AG10803 (cell line): ENCODE results near the gene ENTPD6.
A peak's percentile ranks its signal among the peaks of the same experiment; 100 is the strongest.

Experiments
- DNase-seq: peaks from one replicate; pipeline ENCODE4 v3.0.0; 2010; ENCODE audit warnings: low read depth
- H3K4me3 ChIP-seq: 2 replicates; pipeline ENCODE4 v1.5.1; 2011; ENCODE audit warnings: mild to moderate bottlenecking, low read length, control low read depth
- CTCF ChIP-seq: conservative IDR thresholded peaks from 2 replicates; pipeline ENCODE4 v1.5.1; 2011; ENCODE audit warnings: mild to moderate bottlenecking, low read length, control low read depth, inconsistent platforms

Gene ENTPD6

GRCh38 chr20:25195014-25195961 lies at the start of gene ENTPD6:
ENTPD6 (plus strand) TSS chr20:25195712; CDS start chr20:25206537, 10,825 bp downstream.
- TF ChIP-seq CTCF: no peak; the same call in 1 of the 2 replicates
- peak within 1 kb of the TSS; percentile 87 for H3K4me3 ChIP-seq
- peak; percentile 81 for DNase-seq

GRCh38 chr20:25146976-25147375 lies 48.5 kb upstream of the ENTPD6 start:
- H3K4me3 ChIP-seq: no peak overlapping the region
- no peak for TF ChIP-seq CTCF

GRCh38 chr20:25147716-25148115 lies 47.8 kb upstream of the ENTPD6 start:
- DNase-seq: no peak
- TF ChIP-seq CTCF: no peak
- H3K4me3 ChIP-seq: no peak overlapping the region

More at GRCh38 chr20:25146976-25147375, 48.5 kb upstream of the ENTPD6 start:
- no peak for DNase-seq

GRCh38 chr20:25148181-25148981 lies 47.1 kb upstream of the ENTPD6 start:
- DNase-seq: peak; percentile 33
- TF ChIP-seq CTCF: no peak
- peak overlapping the region; percentile 48 for H3K4me3 ChIP-seq

- TF ChIP-seq CTCF: no peak
- H3K4me3 ChIP-seq: peak overlapping the region; percentile 48; the same call in 1 of the 2 replicates
- peak; percentile 27 for DNase-seq
Measured at GRCh38 chr20:25148982-25149846, 46.3 kb upstream of the ENTPD6 start.

- no peak for TF ChIP-seq CTCF
- no peak for DNase-seq
- no peak overlapping the region for H3K4me3 ChIP-seq
Measured at GRCh38 chr20:25150016-25150415, 45.5 kb upstream of the ENTPD6 start.
